Muscle layer of duodenum (tissue), 2 donors: Measurements from ENCODE around the gene ACE.

Source experiments
- H3K27ac ChIP-seq: one replicate; pipeline ENCODE4 v1.7.0; 2013; ENCODE audit warnings: mild to moderate bottlenecking, low read length
- H3K27me3 ChIP-seq: one replicate; pipeline ENCODE4 v1.7.0; 2013; ENCODE audit warnings: low read depth, mild to moderate bottlenecking, control low read depth, low read length
- H3K36me3 ChIP-seq, 2 donors: one replicate each; pipeline ENCODE4 v1.7.0; 2013; ENCODE audit warnings: low read length in 2 of 2, control low read depth in 1 of 2, mild to moderate bottlenecking in 1 of 2; ENCODE audit not compliant: insufficient read depth in 2 of 2, control insufficient read depth in 1 of 2
- H3K4me1 ChIP-seq, 2 donors: one replicate each; pipeline ENCODE4 v1.7.0; 2013; ENCODE audit warnings: low read length in 2 of 2, mild to moderate bottlenecking in 2 of 2, control low read depth in 1 of 2, moderate library complexity in 1 of 2; ENCODE audit not compliant: insufficient read depth in 2 of 2, control insufficient read depth in 1 of 2
- H3K4me3 ChIP-seq, 2 donors: one replicate each; pipeline ENCODE4 v1.7.0; 2013; ENCODE audit warnings: low read length in 2 of 2, low read depth in 1 of 2, mild to moderate bottlenecking in 1 of 2
- H3K9me3 ChIP-seq, 2 donors: one replicate each; pipeline ENCODE4 v1.7.0; 2013; ENCODE audit warnings: low read length in 2 of 2, control low read depth in 1 of 2, mild to moderate bottlenecking in 1 of 2; ENCODE audit not compliant: control insufficient read depth in 1 of 2
- donor health status: healthy.

ACE gene

GRCh38 chr17:63512388-63512787, 35.5 kb downstream of the ACE start:
- Histone ChIP-seq H3K4me1 (no peaks in the 10 kb centered on the region), H3K9me3 (no peaks in the 10 kb centered on the region), H3K27ac (no peak overlapping the region), H3K36me3 (no peaks in the 10 kb centered on the region), H3K27me3 (no peaks in the 10 kb centered on the region), H3K4me3 (no peak overlapping the region)

GRCh38 chr17:63512896-63513644, 36.2 kb downstream of the ACE start:
- Histone ChIP-seq H3K4me3 (no peak overlapping the region), H3K4me1 (no peaks in the 10 kb centered on the region), H3K9me3 (no peaks in the 10 kb centered on the region), H3K36me3 (no peaks in the 10 kb centered on the region), H3K27me3 (no peaks in the 10 kb centered on the region), H3K27ac (no peak overlapping the region)

GRCh38 chr17:63514477-63514876, 37.6 kb downstream of the ACE start:
- no peak overlapping the region for H3K4me3 ChIP-seq
- H3K4me1 ChIP-seq = no peaks in the 10 kb centered on the region
- no peaks in the 10 kb centered on the region for H3K27me3 ChIP-seq
- no peaks in the 10 kb centered on the region for H3K9me3 ChIP-seq
- H3K27ac ChIP-seq = no peak overlapping the region
- no peaks in the 10 kb centered on the region for H3K36me3 ChIP-seq

GRCh38 chr17:63514974-63515373, 38.1 kb downstream of the ACE start:
- no peak overlapping the region for H3K4me3 ChIP-seq
- no peak overlapping the region for H3K27ac ChIP-seq
- H3K27me3 ChIP-seq = no peaks in the 10 kb centered on the region
- no peaks in the 10 kb centered on the region for H3K36me3 ChIP-seq
- no peaks in the 10 kb centered on the region for H3K4me1 ChIP-seq
- no peaks in the 10 kb centered on the region for H3K9me3 ChIP-seq

- no peaks in the 10 kb centered on the region for H3K9me3 ChIP-seq
- H3K27me3 ChIP-seq = no peaks in the 10 kb centered on the region
- H3K36me3 ChIP-seq = no peaks in the 10 kb centered on the region
- H3K4me1 ChIP-seq = no peaks in the 10 kb centered on the region
- H3K27ac ChIP-seq = no peak overlapping the region
- H3K4me3 ChIP-seq = no peak overlapping the region
These were observed 38.6 kb downstream of the ACE start for GRCh38 chr17:63515426-63515825.

- Histone ChIP-seq H3K4me1 (no peaks in the 10 kb centered on the region), H3K27ac (no peak overlapping the region), H3K27me3 (no peaks in the 10 kb centered on the region), H3K36me3 (no peaks in the 10 kb centered on the region), H3K9me3 (no peaks in the 10 kb centered on the region), H3K4me3 (no peak overlapping the region)
These were observed 40.3 kb downstream of the ACE start for GRCh38 chr17:63516910-63517824.

GRCh38 chr17:63517825-63518534, 41.1 kb downstream of the ACE start:
- H3K27ac ChIP-seq = no peak overlapping the region
- H3K9me3 ChIP-seq = no peaks in the 10 kb centered on the region
- no peaks in the 10 kb centered on the region for H3K36me3 ChIP-seq
- no peaks in the 10 kb centered on the region for H3K27me3 ChIP-seq
- no peaks in the 10 kb centered on the region for H3K4me1 ChIP-seq
- H3K4me3 ChIP-seq = no peak overlapping the region

GRCh38 chr17:63519116-63519881, 42.4 kb downstream of the ACE start:
- Histone ChIP-seq H3K4me1 (peaks cover 0 to 7% of the 10 kb centered on the region in 2 donors), H3K4me3 (no peak overlapping the region), H3K9me3 (no peaks in the 10 kb centered on the region), H3K36me3 (no peaks in the 10 kb centered on the region), H3K27ac (no peak overlapping the region), H3K27me3 (no peaks in the 10 kb centered on the region)

GRCh38 chr17:63519972-63520882, 43.4 kb downstream of the ACE start:
- H3K27ac ChIP-seq = no peak overlapping the region
- no peaks in the 10 kb centered on the region for H3K36me3 ChIP-seq
- no peak overlapping the region for H3K4me3 ChIP-seq
- H3K4me1 ChIP-seq = peaks cover 0 to 7% of the 10 kb centered on the region in 2 donors
- no peaks in the 10 kb centered on the region for H3K9me3 ChIP-seq
- H3K27me3 ChIP-seq = no peaks in the 10 kb centered on the region

- H3K9me3 ChIP-seq = no peaks in the 10 kb centered on the region
- no peaks in the 10 kb centered on the region for H3K36me3 ChIP-seq
- H3K27me3 ChIP-seq = no peaks in the 10 kb centered on the region
- peak within 1 kb of the TSS in 1 of 2 donors; percentile 33 for H3K4me3 ChIP-seq
- H3K4me1 ChIP-seq = peaks cover 0 to 7% of the 10 kb centered on the region in 2 donors
- H3K27ac ChIP-seq = no peak within 1 kb of the TSS
These were observed 46.5 kb downstream of the ACE start, which contains the start of gene KCNH6 for GRCh38 chr17:63523253-63523855. Gene KCNH6 (plus strand): TSS chr17:63523358. CDS start chr17:63523414, 56 bp downstream.
